ENCODE data around the gene ANKRD33B.
"Not testable (repeated sequence)": the region's sequence is repeated elsewhere in the genome, so short reads cannot be mapped to it uniquely, and the experiment has no call there.

ANKRD33B gene

DNA sequence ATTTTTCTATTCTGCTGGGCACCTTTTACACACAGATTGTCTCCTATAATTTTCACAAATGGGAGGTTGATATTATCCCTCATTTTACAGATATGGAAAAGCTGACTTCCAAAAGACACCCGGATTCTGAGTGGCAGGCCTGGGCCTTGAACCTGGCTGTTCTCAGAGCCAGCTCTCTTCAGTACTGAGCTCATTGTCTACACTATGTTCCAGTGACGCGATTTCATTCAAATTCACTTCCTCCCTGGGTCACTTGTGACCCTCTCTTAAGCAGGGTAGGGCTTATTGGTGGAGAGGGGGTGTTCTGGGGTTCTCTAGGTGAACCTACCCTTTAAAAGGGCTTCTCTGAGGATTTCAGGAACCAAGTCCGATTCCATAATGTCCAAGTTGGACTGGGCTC is 70.2 kb downstream of the ANKRD33B start:
- peaks cover 44% of the 10 kb centered on the region for H3K4me1 ChIP-seq (ENCODE audit: insufficient read depth, low read length)

DNA sequence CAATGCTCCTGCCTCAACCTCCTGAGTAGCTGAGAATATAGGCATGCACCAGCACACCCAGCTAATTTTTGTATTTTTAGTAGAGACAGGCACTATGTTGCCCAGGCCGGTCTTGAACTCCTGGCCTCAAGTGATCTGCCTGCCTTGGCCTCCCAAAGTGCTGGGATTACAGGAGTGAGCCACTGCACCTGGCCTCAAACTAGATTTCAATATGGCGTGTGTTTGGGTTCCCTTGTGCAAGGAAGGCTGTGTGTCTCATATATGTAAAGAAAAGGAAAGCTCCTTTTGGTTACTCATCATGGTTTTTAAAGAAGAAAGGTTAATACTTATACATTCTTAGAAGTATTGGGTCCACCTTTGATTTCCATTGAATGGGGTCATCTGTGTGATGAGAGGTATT is 70.7 kb downstream of the ANKRD33B start:
- Histone ChIP-seq H3K36me3 (ENCODE audit: insufficient read depth, low read length) (no peaks in the 10 kb centered on the region), H3K27me3 (ENCODE audit: insufficient read depth, low read length) (no peaks in the 10 kb centered on the region), H3K4me3 (ENCODE audit: low read length) (no peak overlapping the region), H3K27ac (ENCODE audit: low read depth, low read length) (no peak overlapping the region), H3K9ac (ENCODE audit: low read depth, low read length) (no peak overlapping the region), H3K9me3 (ENCODE audit: insufficient read depth, low read depth, low read length) (no peaks in the 10 kb centered on the region), H3K4me1 (ENCODE audit: insufficient read depth, low read length) (peaks cover 44% of the 10 kb centered on the region)
- 93% methylated on average over 2 of the region's 2 CpGs for WGBS

More for the DNA sequence above, 70.2 kb downstream of the ANKRD33B start:
- Histone ChIP-seq H3K36me3 (ENCODE audit: insufficient read depth, low read length) (no peaks in the 10 kb centered on the region), H3K9me3 (ENCODE audit: insufficient read depth, low read depth, low read length) (no peaks in the 10 kb centered on the region), H3K27ac (ENCODE audit: low read depth, low read length) (no peak overlapping the region), H3K4me3 (ENCODE audit: low read length) (no peak overlapping the region), H3K9ac (ENCODE audit: low read depth, low read length) (no peak overlapping the region), H3K27me3 (ENCODE audit: insufficient read depth, low read length) (no peaks in the 10 kb centered on the region)
- 87% methylated on average over 4 of the region's 4 CpGs for WGBS

- peaks cover 44% of the 10 kb centered on the region for H3K4me1 ChIP-seq (ENCODE audit: insufficient read depth, low read length)
- H3K9me3 ChIP-seq (ENCODE audit: insufficient read depth, low read depth, low read length) = no peaks in the 10 kb centered on the region
- H3K27ac ChIP-seq (ENCODE audit: low read depth, low read length) = peak overlapping the region; percentile 34; the same call in 1 of the 2 replicates
- no peaks in the 10 kb centered on the region for H3K36me3 ChIP-seq (ENCODE audit: insufficient read depth, low read length)
- no peak overlapping the region; the same call in 1 of the 2 replicates for H3K9ac ChIP-seq (ENCODE audit: low read depth, low read length)
- no peaks in the 10 kb centered on the region for H3K27me3 ChIP-seq (ENCODE audit: insufficient read depth, low read length)
- H3K4me3 ChIP-seq (ENCODE audit: low read length) = no peak overlapping the region
- 34% methylated on average over 10 of the region's 10 CpGs for WGBS
These were observed 71.5 kb downstream of the ANKRD33B start for GRCh38 chr5:10635257-10635866.

DNA sequence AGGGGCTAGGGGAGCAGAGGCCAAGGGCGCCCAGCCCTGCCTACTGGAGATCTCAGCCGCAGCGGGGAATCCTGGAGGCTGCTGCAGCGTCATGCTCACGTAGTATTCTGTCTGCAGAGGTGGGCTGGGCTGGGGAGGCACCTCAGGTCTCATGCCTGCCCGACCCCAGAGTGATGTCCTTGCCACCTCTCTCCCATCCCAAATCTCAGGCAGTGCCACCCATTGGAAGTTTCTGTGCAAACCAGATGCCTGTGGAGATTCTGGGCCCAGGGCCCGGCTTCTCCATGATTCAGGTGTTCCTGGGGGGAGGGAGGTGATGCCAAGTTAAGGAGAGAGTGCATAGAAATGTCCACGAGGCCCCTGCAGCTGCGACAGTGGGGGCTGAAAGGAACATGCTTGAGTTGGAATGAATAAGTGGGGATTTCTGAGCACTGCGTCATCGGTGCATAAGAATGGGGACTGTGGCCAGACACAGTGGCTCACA is 72.0 kb downstream of the ANKRD33B start:
- WGBS = 55% methylated on average over 11 of the region's 11 CpGs
- peak overlapping the region; percentile 34; the same call in 1 of the 2 replicates for H3K27ac ChIP-seq (ENCODE audit: low read depth, low read length)
- no peaks in the 10 kb centered on the region for H3K9me3 ChIP-seq (ENCODE audit: insufficient read depth, low read depth, low read length)
- no peaks in the 10 kb centered on the region for H3K27me3 ChIP-seq (ENCODE audit: insufficient read depth, low read length)
- peaks cover 44% of the 10 kb centered on the region for H3K4me1 ChIP-seq (ENCODE audit: insufficient read depth, low read length)
- H3K36me3 ChIP-seq (ENCODE audit: insufficient read depth, low read length) = no peaks in the 10 kb centered on the region; the same call in 1 of the 2 replicates
- no peak overlapping the region; the same call in 1 of the 2 replicates for H3K9ac ChIP-seq (ENCODE audit: low read depth, low read length)
- no peak overlapping the region for H3K4me3 ChIP-seq (ENCODE audit: low read length)

DNA sequence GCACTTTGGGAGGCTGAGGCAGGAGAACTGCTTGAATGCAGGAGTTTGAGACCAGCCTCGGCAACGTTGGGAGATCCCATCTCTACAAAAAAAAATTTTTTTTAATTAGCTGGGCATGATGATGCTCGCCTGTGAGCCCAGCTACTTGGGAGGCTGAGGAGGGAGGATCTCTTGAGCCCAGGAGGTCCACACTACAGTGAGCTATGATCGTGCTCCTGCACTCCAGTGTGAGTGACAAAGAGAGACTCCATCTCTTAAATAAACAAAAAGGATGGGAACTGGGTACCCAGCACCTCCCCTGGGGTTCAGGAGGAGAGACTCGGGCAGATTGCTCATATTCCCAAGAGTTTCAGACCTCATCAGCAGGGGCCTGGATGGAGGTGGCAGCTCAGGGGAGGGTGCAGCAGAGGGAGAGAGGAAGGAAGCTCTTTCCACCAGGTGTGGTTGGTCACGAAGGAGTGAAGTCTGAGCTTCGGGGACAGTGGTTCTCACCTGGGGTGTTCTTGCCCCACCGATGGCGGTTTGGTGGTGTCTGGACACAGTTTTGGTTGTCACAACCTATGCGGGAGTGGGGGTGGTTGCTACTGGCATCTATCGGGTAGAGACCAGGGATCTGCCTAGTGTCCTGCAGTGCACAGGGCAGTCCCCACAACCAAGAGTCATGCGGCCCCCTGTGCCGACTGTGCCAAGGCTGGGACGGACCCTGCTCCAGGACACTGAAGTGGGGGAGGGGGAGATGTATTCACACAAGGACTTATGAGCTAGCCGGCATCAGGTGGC is 72.7 kb downstream of the ANKRD33B start:
- Histone ChIP-seq H3K9ac (ENCODE audit: low read depth, low read length) (0 out of 2 replicates have a peak overlapping the region, but pooled peaks have one; percentile 6), H3K4me3 (ENCODE audit: low read length) (no peak overlapping the region), H3K27me3 (ENCODE audit: insufficient read depth, low read length) (no peaks in the 10 kb centered on the region), H3K9me3 (ENCODE audit: insufficient read depth, low read depth, low read length) (no peaks in the 10 kb centered on the region), H3K36me3 (ENCODE audit: insufficient read depth, low read length) (no peaks in the 10 kb centered on the region; the same call in 1 of the 2 replicates), H3K4me1 (ENCODE audit: insufficient read depth, low read length) (peaks cover 39% of the 10 kb centered on the region), H3K27ac (ENCODE audit: low read depth, low read length) (peak overlapping the region; percentile 83)
- 76% methylated on average over 13 of the region's 15 CpGs for WGBS

- H3K4me3 ChIP-seq (ENCODE audit: low read length) = peak overlapping the region; percentile 40
- H3K9me3 ChIP-seq (ENCODE audit: insufficient read depth, low read depth, low read length) = no peaks in the 10 kb centered on the region
- no peaks in the 10 kb centered on the region; the same call in 1 of the 2 replicates for H3K36me3 ChIP-seq (ENCODE audit: insufficient read depth, low read length)
- 57% methylated on average over 10 of the region's 10 CpGs for WGBS
- H3K4me1 ChIP-seq (ENCODE audit: insufficient read depth, low read length) = peaks cover 29% of the 10 kb centered on the region
- H3K27me3 ChIP-seq (ENCODE audit: insufficient read depth, low read length) = no peaks in the 10 kb centered on the region
- peak overlapping the region; percentile 16; the same call in 1 of the 2 replicates for H3K9ac ChIP-seq (ENCODE audit: low read depth, low read length)
- H3K27ac ChIP-seq (ENCODE audit: low read depth, low read length) = peak overlapping the region; percentile 63; the same call in 1 of the 2 replicates
These were observed 74.1 kb downstream of the ANKRD33B start for GRCh38 chr5:10637944-10638343.

GRCh38 chr5:10638723-10639122 is 74.9 kb downstream of the ANKRD33B start:
- H3K9me3 ChIP-seq (ENCODE audit: insufficient read depth, low read depth, low read length); H3K27me3 ChIP-seq (ENCODE audit: insufficient read depth, low read length); H3K9ac ChIP-seq (ENCODE audit: low read depth, low read length); H3K36me3 ChIP-seq (ENCODE audit: insufficient read depth, low read length); H3K27ac ChIP-seq (ENCODE audit: low read depth, low read length); H3K4me3 ChIP-seq (ENCODE audit: low read length): not testable (repeated sequence)
- WGBS = 95% methylated on average over 32 of the region's 48 CpGs
- H3K4me1 ChIP-seq (ENCODE audit: insufficient read depth, low read length) = peaks cover 29% of the 10 kb centered on the region

DNA sequence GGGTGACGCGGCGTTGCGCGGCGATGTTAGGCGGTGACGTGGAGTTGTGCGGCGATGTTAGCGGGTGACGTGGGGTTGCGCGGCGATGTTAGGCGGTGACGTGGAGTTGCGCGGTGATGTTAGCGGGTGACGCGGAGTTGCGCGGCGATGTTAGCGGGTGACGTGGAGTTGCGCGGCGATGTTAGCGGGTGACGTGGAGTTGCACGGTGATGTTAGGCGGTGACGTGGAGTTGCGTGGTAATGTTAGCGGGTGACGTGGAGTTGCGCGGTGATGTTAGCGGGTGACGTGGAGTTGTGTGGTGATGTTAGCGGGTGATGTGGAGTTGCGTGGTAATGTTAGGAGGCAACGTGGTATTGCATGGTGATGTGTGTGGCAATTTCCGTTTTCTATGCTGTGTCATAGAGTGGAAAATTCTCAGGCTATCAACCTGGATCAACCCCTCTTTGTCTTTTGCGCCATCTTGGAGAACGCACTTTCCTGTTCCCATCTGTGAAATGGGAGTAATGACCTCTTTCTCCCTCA is 76.0 kb downstream of the ANKRD33B start:
- H3K9me3 ChIP-seq (ENCODE audit: insufficient read depth, low read depth, low read length) = no peaks in the 10 kb centered on the region
- peaks cover 27% of the 10 kb centered on the region for H3K4me1 ChIP-seq (ENCODE audit: insufficient read depth, low read length)
- no peak overlapping the region for H3K9ac ChIP-seq (ENCODE audit: low read depth, low read length)
- H3K27me3 ChIP-seq (ENCODE audit: insufficient read depth, low read length) = no peaks in the 10 kb centered on the region
- no peak overlapping the region for H3K27ac ChIP-seq (ENCODE audit: low read depth, low read length)
- 98% methylated on average over 24 of the region's 48 CpGs for WGBS
- no peak overlapping the region for H3K4me3 ChIP-seq (ENCODE audit: low read length)
- no peaks in the 10 kb centered on the region; the same call in 1 of the 2 replicates for H3K36me3 ChIP-seq (ENCODE audit: insufficient read depth, low read length)

DNA sequence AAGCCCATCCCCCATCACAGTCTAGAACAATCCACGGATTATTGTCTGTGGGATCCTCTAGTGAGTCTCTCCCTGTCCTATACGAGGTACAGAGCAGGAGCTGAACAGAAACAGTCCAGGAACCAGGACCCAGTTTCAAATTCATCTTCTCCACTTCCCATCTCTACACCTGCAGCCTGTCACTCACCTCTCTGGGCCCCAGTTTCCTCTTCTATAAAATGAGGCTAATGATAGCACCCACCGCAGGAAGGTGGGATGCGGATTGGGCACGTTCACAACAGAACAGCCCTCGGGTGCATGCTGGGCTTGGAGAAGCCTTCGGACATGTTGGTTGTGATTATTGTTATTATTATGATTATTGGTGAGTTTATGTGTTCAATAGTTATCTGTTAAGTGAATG is 78.5 kb downstream of the ANKRD33B start:
- Histone ChIP-seq H3K9me3 (ENCODE audit: insufficient read depth, low read depth, low read length) (no peaks in the 10 kb centered on the region), H3K4me1 (ENCODE audit: insufficient read depth, low read length) (peaks cover 4% of the 10 kb centered on the region; the same call in 1 of the 2 replicates), H3K36me3 (ENCODE audit: insufficient read depth, low read length) (no peaks in the 10 kb centered on the region; the same call in 1 of the 2 replicates), H3K27me3 (ENCODE audit: insufficient read depth, low read length) (no peaks in the 10 kb centered on the region), H3K4me3 (ENCODE audit: low read length) (no peak overlapping the region), H3K9ac (ENCODE audit: low read depth, low read length) (no peak overlapping the region), H3K27ac (ENCODE audit: low read depth, low read length) (no peak overlapping the region)
- WGBS = 87% methylated on average over 7 of the region's 7 CpGs

DNA sequence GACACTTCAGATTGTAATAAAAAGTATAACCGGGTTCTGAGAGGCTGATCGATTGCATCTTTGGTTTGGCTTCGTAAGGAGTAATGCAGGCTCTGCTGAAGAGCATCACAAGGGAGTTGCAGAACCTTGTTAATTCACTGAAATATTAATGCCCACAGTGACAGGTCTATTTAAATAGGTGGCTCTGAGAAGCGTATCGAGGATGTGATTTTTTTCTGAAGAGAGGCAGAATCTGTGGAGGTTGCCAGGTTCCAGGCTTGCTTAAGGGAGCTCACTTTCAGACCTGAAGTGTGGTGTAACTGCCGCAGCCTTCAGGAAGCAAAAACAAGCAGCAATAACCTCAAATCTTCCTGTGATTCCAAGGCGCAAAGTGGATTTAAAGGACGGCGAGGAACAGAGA is 80.3 kb downstream of the ANKRD33B start:
- no peak overlapping the region for H3K9ac ChIP-seq (ENCODE audit: low read depth, low read length)
- 84% methylated on average over 9 of the region's 9 CpGs for WGBS
- H3K4me3 ChIP-seq (ENCODE audit: low read length) = no peak overlapping the region
- no peaks in the 10 kb centered on the region for H3K4me1 ChIP-seq (ENCODE audit: insufficient read depth, low read length)
- no peak overlapping the region for H3K27ac ChIP-seq (ENCODE audit: low read depth, low read length)
- H3K36me3 ChIP-seq (ENCODE audit: insufficient read depth, low read length) = no peaks in the 10 kb centered on the region; the same call in 1 of the 2 replicates
- H3K27me3 ChIP-seq (ENCODE audit: insufficient read depth, low read length) = no peaks in the 10 kb centered on the region
- H3K9me3 ChIP-seq (ENCODE audit: insufficient read depth, low read depth, low read length) = no peaks in the 10 kb centered on the region

- Histone ChIP-seq H3K9me3 (ENCODE audit: insufficient read depth, low read depth, low read length) (no peaks in the 10 kb centered on the region), H3K4me1 (ENCODE audit: insufficient read depth, low read length) (no peaks in the 10 kb centered on the region), H3K4me3 (ENCODE audit: low read length) (no peak overlapping the region), H3K9ac (ENCODE audit: low read depth, low read length) (no peak overlapping the region), H3K27ac (ENCODE audit: low read depth, low read length) (no peak overlapping the region), H3K27me3 (ENCODE audit: insufficient read depth, low read length) (no peaks in the 10 kb centered on the region), H3K36me3 (ENCODE audit: insufficient read depth, low read length) (no peaks in the 10 kb centered on the region; the same call in 1 of the 2 replicates)
- 96% methylated on average over 3 of the region's 3 CpGs for WGBS
These were observed 81.3 kb downstream of the ANKRD33B start for GRCh38 chr5:10645146-10645545.

All from HUES64 (cell line).